ENCODE measurements around the gene MEIOSIN.
A peak's percentile ranks its signal among the peaks of the same experiment; 100 is the strongest.

DNA sequence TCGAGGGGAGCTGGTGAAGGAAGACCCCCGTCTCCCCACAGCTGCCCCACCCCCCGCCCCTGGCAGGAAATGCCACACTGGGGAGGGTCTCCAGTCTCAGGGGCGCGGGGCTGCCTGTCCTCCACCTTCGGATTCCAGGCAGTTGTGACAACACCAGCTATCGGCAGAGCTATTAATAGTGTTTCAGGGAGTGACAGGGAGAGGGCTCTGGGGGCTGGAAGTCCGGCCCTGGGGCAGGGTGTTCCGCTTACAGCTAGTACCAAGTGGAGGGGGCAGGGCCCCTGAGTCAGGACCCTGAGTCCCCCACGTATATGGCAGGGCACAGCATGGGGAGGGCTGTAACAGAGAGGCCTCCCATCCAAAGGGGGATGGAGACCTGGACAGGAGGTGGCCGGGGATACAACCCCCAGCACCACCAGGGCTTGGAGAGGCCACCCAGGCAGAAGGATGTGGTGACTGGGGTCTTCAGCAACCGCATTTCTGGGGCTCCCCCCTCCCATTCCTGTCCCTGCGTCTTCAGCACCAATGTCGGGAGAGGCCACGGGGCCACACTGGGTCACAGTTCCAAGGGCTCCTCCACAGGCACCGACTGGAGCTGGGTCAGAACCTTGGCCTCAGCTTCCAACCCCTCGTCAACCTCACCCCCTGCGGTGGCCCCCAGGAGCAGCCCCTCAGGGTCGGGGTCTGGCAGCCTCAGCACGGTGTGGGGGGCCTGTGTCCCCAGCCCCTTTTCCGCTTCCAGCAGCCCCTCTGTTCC lies 31.9 kb downstream of the MEIOSIN start:
- TF ChIP-seq ZNF230 (CRISPR knock-in tag; IDR thresholded peaks at IDR 0.05) (no peak), POLR2A (IDR thresholded peaks at IDR 0.05; ENCODE audit: insufficient read depth in 1 of 2, low read depth in 2 of 2, low read length in 2 of 2) (peak in 1 of 2 experiments; percentile 27; a peak in 2 of 4 replicates), PRDM15 (CRISPR knock-in tag; IDR thresholded peaks at IDR 0.05) (no peak), ASH2L (IDR thresholded peaks at IDR 0.05; ENCODE audit: insufficient read length, low read depth, low read length) (no peak), TRAFD1 (CRISPR knock-in tag; IDR thresholded peaks at IDR 0.05; ENCODE audit: borderline replicate concordance) (no peak)

All from HepG2 (cell line).